K562 (cell line): ENCODE results near the gene C1QTNF3. TPM values are rescaled to one million over a fixed set of nuclear protein-coding genes. Genes with fewer than 3 reads are reported as not detected.

Source experiments
- ARID1B ChIP-seq: fragments of 450-650 bp; IDR thresholded peaks from 2 replicates; pipeline ENCODE4 v1.6.1; 2016; ENCODE audit warnings: antibody characterized with exemption, mild to moderate bottlenecking, inconsistent platforms
- CAMTA2 ChIP-seq: fragments of 250-450 bp; sonication (Bioruptor Pico); conservative IDR thresholded peaks from 2 replicates; pipeline ENCODE4 v1.5.1; 2022
- CEBPB ChIP-seq: fragments of 450-650 bp; IDR thresholded peaks from 2 replicates; pipeline ENCODE4 v1.6.1; 2016; ENCODE audit warnings: missing genetic modification characterization, missing compliant biosample characterization
- EP400 ChIP-seq: fragments of 450-650 bp; IDR thresholded peaks from 2 replicates; pipeline ENCODE4 v1.6.1; 2017; ENCODE audit warnings: antibody characterized with exemption, mild to moderate bottlenecking, moderate library complexity
- GABPA ChIP-seq: fragments of 200-800 bp; sonication (Bioruptor generic); conservative IDR thresholded peaks from 2 replicates; pipeline ENCODE4 v1.6.1; 2016; ENCODE audit warnings: low read depth, missing genetic modification characterization, missing compliant biosample characterization
- ILF3 ChIP-seq: fragments of 450-650 bp; IDR thresholded peaks from 2 replicates; pipeline ENCODE4 v1.6.1; 2018; ENCODE audit warnings: antibody characterized with exemption, mild to moderate bottlenecking, moderate library complexity, borderline replicate concordance
- NBN ChIP-seq: fragments of 450-650 bp; IDR thresholded peaks from 2 replicates; pipeline ENCODE4 v1.6.1; 2016; ENCODE audit warnings: low read depth, mild to moderate bottlenecking
- PHB ChIP-seq: fragments of 250-450 bp; sonication (Bioruptor Pico); IDR thresholded peaks from 2 replicates; pipeline ENCODE4 v1.5.0; 2021
- PML ChIP-seq: IDR thresholded peaks from 2 replicates; pipeline ENCODE4 v1.6.1; 2012; ENCODE audit warnings: low read length, inconsistent platforms
- RBM34 ChIP-seq: fragments of 200-400 bp; formaldehyde crosslinking; IDR thresholded peaks from 2 replicates; pipeline ENCODE4 v1.6.1; 2018; ENCODE audit warnings: low read length, borderline replicate concordance; ENCODE audit not compliant: insufficient read depth
- SAP30 ChIP-seq: fragments of 200-600 bp; sonication (generic); IDR thresholded peaks from 2 replicates; pipeline ENCODE4 v1.6.1; 2012; ENCODE audit warnings: borderline replicate concordance, low read depth, mild to moderate bottlenecking, moderate library complexity, low read length, control low read depth, inconsistent platforms; ENCODE audit not compliant: insufficient read depth, poor library complexity, severe bottlenecking
- TAF1 ChIP-seq: IDR thresholded peaks from 2 replicates; pipeline ENCODE4 v1.6.1; 2011; ENCODE audit warnings: mild to moderate bottlenecking, low read length, moderate library complexity; ENCODE audit not compliant: insufficient read depth, control insufficient read depth, severe bottlenecking; ENCODE audit errors: extremely low read depth
- TGIF2 ChIP-seq: sonication (generic); formaldehyde crosslinking; IDR thresholded peaks from 2 replicates; pipeline ENCODE4 v1.8.1; 2022; ENCODE audit warnings: mild to moderate bottlenecking, missing genetic modification reagents, moderate library complexity
- ZNF124 ChIP-seq: sonication (generic); formaldehyde crosslinking; IDR thresholded peaks from 2 replicates; pipeline ENCODE4 v1.8.1; 2022; ENCODE audit warnings: missing genetic modification reagents
- ZNF165 ChIP-seq: fragments of 250-450 bp; sonication (Bioruptor Pico); IDR thresholded peaks from 2 replicates; pipeline ENCODE4 v1.4.0; 2020; ENCODE audit warnings: borderline replicate concordance
- polyA plus RNA-seq, 8 experiments: library from polyadenylated mRNA; depleted of rRNA in 4 of 8; stranded (reverse) in 5 of 8; unstranded in 3 of 8; fragments of >200 nt; fragmentation: Nextera tagmentation in 2 of 8; fragmentation: Illumina TruSeq in 1 of 8; extraction: Ambion mirVana in 2 of 8; extraction: Trizol in 1 of 8; gene quantifications; 2 replicates each; pipeline versions ENCODE4 v1.2.1 to v1.2.3, GENCODE V29; 2011 to 2014; ENCODE audit warnings: inconsistent platforms in 1 of 8, missing spikeins in 1 of 8
- total RNA-seq, 7 experiments: library from RNA; depleted of rRNA in 6 of 7; stranded (reverse); fragments of >200 nt in 6 of 7; fragmentation: Illumina TruSeq in 2 of 7; extraction: Trizol in 2 of 7; gene quantifications; 2 replicates each; pipeline versions ENCODE4 v1.2.1 to v1.2.3, GENCODE V29; 2011 to 2021; ENCODE audit warnings: low replicate concordance in 1 of 7
- TF ChIP-seq, protein P1 (sequence below): sonication (generic); formaldehyde crosslinking; IDR thresholded peaks from 2 replicates; pipeline ENCODE4 v1.8.1; 2023; ENCODE audit warnings: mild to moderate bottlenecking, missing genetic modification reagents, moderate library complexity
- TF ChIP-seq, protein P2 (sequence below): fragments of 200-800 bp; sonication (Bioruptor generic); IDR thresholded peaks from 2 replicates; pipeline ENCODE4 v1.6.1; 2017; ENCODE audit warnings: missing genetic modification characterization, missing compliant biosample characterization
- TF ChIP-seq, protein P3 (sequence below), 2 experiments: fragments of 200-800 bp in 1 of 2; sonication (Bioruptor generic) in 1 of 2; sonication (generic) in 1 of 2; formaldehyde crosslinking in 1 of 2; IDR thresholded peaks in 1 of 2; conservative IDR thresholded peaks in 1 of 2; 2 replicates each; pipeline versions ENCODE4 v1.5.0 to v1.6.1; 2016 to 2020; ENCODE audit warnings: missing compliant biosample characterization in 1 of 2, missing genetic modification characterization in 1 of 2, missing genetic modification reagents in 1 of 2
- TF ChIP-seq, protein P4 (sequence below): IDR thresholded peaks from 2 replicates; pipeline ENCODE4 v1.6.1; 2011; ENCODE audit warnings: borderline replicate concordance, low read depth, mild to moderate bottlenecking, moderate library complexity, low read length; ENCODE audit not compliant: insufficient read depth, poor library complexity, severe bottlenecking

Gene C1QTNF3
- total and polyA plus RNA-seq, 9 of the 15 experiments (the other 6 are each of a cell fraction or from before 2014, with no cell fraction given) = 0.51 to 3.3 (median 2.0) TPM

DNA sequence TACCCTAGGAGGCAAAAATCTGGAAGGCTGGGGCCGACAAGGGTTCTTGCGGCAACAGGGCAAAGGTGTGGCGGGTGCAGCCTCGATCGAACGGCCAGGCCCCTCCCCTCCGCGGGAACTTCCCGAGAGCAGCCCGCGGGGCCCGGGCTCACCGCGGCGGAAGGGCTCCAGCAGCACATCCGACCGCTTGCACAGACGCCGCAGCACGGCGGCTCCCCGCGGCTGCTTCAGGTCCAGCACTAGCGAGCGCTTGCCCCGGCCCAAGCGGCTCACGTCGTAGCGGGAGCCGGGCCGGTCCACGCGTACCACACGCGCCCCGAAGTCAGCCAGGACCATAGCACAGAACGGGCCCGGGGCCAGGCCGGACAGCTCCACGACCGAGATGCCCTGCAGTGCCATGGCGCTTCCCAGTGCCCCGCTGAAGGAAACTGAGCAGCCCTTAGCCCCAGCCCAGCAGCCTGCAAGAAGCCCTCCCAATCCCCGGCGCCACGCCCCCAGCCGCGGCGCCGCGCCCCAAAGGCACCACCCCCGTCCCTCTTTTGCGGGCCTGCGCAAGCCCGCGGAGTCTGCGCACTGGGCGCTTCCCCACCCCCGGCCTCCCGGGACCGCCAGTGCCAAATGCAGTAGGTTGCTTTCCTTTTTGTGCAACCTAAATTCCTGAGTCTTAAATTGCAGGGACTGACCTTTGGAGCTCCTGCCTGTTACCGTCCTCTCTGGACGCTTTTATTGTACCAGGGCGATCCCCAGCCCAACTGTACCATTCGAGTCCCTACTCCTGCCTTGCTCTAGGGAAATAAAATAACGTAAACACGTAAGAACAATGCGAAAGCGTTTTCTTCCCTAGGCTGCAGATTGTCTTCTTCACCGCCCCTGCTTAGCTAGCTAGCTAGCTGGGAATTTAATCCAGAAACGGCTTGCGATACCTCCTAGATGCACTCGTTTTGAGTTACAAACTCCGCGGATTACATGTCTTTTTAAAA is 35.1 kb downstream of the C1QTNF3 start, which contains the start of gene AMACR (continued):
- TF ChIP-seq PML (0 out of 2 replicates have a peak, but pooled peaks have one; percentile 15), CAMTA2 (CRISPR knock-in tag) (0 out of 2 replicates have a peak, but pooled peaks have one; percentile 10), EP400 (peak; percentile 71), GABPA (tag) (peak; percentile 73), SAP30 (peak; percentile 82), ZNF165 (CRISPR knock-in tag) (no peak), PHB (peak; percentile 35; the same call in 1 of the 2 replicates), TGIF2 (peak; percentile 95; the same call in 1 of the 2 replicates), NBN (peak; percentile 45; the same call in 1 of the 2 replicates), RBM34 (0 out of 2 replicates have a peak, but pooled peaks have one; percentile 85), ARID1B (0 out of 2 replicates have a peak, but pooled peaks have one; percentile 6), ILF3 (peak; percentile 31; the same call in 1 of the 2 replicates), CEBPB (tag) (0 out of 2 replicates have a peak, but pooled peaks have one; percentile 14), ZNF124 (CRISPR knock-in tag) (no peak), TAF1 (peak; percentile 66)
- TF ChIP-seq, protein P1, sequence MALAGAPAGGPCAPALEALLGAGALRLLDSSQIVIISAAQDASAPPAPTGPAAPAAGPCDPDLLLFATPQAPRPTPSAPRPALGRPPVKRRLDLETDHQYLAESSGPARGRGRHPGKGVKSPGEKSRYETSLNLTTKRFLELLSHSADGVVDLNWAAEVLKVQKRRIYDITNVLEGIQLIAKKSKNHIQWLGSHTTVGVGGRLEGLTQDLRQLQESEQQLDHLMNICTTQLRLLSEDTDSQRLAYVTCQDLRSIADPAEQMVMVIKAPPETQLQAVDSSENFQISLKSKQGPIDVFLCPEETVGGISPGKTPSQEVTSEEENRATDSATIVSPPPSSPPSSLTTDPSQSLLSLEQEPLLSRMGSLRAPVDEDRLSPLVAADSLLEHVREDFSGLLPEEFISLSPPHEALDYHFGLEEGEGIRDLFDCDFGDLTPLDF (CRISPR knock-in tag) = 0 out of 2 replicates have a peak, but pooled peaks have one; percentile 28
- TF ChIP-seq, protein P2, sequence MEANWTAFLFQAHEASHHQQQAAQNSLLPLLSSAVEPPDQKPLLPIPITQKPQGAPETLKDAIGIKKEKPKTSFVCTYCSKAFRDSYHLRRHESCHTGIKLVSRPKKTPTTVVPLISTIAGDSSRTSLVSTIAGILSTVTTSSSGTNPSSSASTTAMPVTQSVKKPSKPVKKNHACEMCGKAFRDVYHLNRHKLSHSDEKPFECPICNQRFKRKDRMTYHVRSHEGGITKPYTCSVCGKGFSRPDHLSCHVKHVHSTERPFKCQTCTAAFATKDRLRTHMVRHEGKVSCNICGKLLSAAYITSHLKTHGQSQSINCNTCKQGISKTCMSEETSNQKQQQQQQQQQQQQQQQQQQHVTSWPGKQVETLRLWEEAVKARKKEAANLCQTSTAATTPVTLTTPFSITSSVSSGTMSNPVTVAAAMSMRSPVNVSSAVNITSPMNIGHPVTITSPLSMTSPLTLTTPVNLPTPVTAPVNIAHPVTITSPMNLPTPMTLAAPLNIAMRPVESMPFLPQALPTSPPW = peak; percentile 65
- TF ChIP-seq, protein P3, sequence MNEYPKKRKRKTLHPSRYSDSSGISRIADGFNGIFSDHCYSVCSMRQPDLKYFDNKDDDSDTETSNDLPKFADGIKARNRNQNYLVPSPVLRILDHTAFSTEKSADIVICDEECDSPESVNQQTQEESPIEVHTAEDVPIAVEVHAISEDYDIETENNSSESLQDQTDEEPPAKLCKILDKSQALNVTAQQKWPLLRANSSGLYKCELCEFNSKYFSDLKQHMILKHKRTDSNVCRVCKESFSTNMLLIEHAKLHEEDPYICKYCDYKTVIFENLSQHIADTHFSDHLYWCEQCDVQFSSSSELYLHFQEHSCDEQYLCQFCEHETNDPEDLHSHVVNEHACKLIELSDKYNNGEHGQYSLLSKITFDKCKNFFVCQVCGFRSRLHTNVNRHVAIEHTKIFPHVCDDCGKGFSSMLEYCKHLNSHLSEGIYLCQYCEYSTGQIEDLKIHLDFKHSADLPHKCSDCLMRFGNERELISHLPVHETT (CRISPR knock-in tag; conservative IDR thresholded peaks at IDR 0.05 in 1 of 2, IDR thresholded peaks at IDR 0.05 in 1 of 2) = peak in 1 of 2 experiments; percentile 81; a peak in 2 of 4 replicates
- TF ChIP-seq, protein P4, sequence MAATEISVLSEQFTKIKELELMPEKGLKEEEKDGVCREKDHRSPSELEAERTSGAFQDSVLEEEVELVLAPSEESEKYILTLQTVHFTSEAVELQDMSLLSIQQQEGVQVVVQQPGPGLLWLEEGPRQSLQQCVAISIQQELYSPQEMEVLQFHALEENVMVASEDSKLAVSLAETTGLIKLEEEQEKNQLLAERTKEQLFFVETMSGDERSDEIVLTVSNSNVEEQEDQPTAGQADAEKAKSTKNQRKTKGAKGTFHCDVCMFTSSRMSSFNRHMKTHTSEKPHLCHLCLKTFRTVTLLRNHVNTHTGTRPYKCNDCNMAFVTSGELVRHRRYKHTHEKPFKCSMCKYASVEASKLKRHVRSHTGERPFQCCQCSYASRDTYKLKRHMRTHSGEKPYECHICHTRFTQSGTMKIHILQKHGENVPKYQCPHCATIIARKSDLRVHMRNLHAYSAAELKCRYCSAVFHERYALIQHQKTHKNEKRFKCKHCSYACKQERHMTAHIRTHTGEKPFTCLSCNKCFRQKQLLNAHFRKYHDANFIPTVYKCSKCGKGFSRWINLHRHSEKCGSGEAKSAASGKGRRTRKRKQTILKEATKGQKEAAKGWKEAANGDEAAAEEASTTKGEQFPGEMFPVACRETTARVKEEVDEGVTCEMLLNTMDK = no peak
